ENCODE results near the gene POLA1.
"Not testable (repeated sequence)": the region's sequence is repeated elsewhere in the genome, so short reads cannot be mapped to it uniquely, and the experiment has no call there.

DNA sequence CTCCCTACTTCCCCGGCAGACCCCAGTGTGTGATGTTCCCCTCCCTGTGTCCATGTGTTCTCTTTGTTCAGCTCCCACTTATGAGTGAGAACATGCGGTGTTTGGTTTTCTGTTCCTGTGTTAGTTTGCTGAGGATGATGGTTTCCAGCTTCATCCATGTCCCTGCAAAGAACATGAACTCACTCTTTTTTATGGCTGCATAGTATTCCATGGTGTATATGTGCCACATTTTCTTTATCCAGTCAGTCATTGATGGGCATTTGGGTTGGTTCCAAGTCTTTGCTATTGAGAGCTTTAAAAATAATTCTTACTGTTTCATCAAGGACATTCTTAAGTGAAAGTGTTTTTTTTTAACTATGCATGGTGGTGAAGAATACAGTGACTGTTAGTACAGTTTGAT lies 126.1 kb downstream of the POLA1 start:
- TF ChIP-seq, protein P1, sequence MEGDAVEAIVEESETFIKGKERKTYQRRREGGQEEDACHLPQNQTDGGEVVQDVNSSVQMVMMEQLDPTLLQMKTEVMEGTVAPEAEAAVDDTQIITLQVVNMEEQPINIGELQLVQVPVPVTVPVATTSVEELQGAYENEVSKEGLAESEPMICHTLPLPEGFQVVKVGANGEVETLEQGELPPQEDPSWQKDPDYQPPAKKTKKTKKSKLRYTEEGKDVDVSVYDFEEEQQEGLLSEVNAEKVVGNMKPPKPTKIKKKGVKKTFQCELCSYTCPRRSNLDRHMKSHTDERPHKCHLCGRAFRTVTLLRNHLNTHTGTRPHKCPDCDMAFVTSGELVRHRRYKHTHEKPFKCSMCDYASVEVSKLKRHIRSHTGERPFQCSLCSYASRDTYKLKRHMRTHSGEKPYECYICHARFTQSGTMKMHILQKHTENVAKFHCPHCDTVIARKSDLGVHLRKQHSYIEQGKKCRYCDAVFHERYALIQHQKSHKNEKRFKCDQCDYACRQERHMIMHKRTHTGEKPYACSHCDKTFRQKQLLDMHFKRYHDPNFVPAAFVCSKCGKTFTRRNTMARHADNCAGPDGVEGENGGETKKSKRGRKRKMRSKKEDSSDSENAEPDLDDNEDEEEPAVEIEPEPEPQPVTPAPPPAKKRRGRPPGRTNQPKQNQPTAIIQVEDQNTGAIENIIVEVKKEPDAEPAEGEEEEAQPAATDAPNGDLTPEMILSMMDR (conservative IDR thresholded peaks at IDR 0.05): not testable (repeated sequence)
- not testable (repeated sequence) for TF ChIP-seq ZFX (IDR thresholded peaks at IDR 0.05)

Data from C4-2B (cell line).